Stimulated activated naive B cell treated with anti-CD40 and anti-IgM and Interleukin-4, amounts not matched to agents 10 μg/mL and 1 μg/mL and 100 μg/mL, for 72 hours (primary cell): ENCODE results near the gene C19orf81.

Experiments
- ATAC-seq, 2 donors: fragments of 150-1000 bp; cut with Tn5 transposase; replicated peaks; 2 replicates each; pipeline ENCODE4 v1.10.0; 2021; ENCODE audit warnings: moderate library complexity in 1 of 2
- DNase-seq: peaks from one replicate; pipeline ENCODE4 v3.0.0; 2021
- H3K27ac Mint-ChIP-seq: one replicate; pipeline ENCODE4 v1.8.0; 2022; ENCODE audit warnings: mild to moderate bottlenecking, mixed read lengths
- H3K27me3 Mint-ChIP-seq, 2 donors: one replicate each; pipeline ENCODE4 v1.8.0; 2022; ENCODE audit warnings: mixed read lengths in 2 of 2
- H3K36me3 Mint-ChIP-seq, 2 donors: one replicate each; pipeline ENCODE4 v1.8.0; 2022; ENCODE audit warnings: mixed read lengths in 2 of 2, mild to moderate bottlenecking in 1 of 2
- H3K4me1 Mint-ChIP-seq, 2 donors: one replicate each; pipeline ENCODE4 v1.8.0; 2022; ENCODE audit warnings: mixed read lengths in 2 of 2, mild to moderate bottlenecking in 1 of 2
- H3K4me3 Mint-ChIP-seq, 2 donors: one replicate each; pipeline ENCODE4 v1.8.0; 2022; ENCODE audit warnings: mild to moderate bottlenecking in 2 of 2, mixed read lengths in 2 of 2, moderate library complexity in 1 of 2
- H3K9me3 Mint-ChIP-seq, 2 donors: one replicate each; pipeline ENCODE4 v1.8.0; 2022; ENCODE audit warnings: mixed read lengths in 2 of 2, mild to moderate bottlenecking in 1 of 2

The C19orf81 gene

GRCh38 chr19:50695251-50696093 is 46.2 kb downstream of the C19orf81 start:
- H3K36me3 Mint-ChIP-seq, result no peaks in the 10 kb centered on the region
- H3K27ac Mint-ChIP-seq, result no peak overlapping the region
- ATAC-seq, result no peak
- peaks cover 5 to 11% of the 10 kb centered on the region in 2 donors for H3K4me1 Mint-ChIP-seq
- peaks cover 75 to 91% of the 10 kb centered on the region in 2 donors for H3K27me3 Mint-ChIP-seq
- no peak overlapping the region for H3K4me3 Mint-ChIP-seq
- no peaks in the 10 kb centered on the region for H3K9me3 Mint-ChIP-seq
- no peak for DNase-seq

GRCh38 chr19:50696094-50696483 is 46.8 kb downstream of the C19orf81 start:
- no peak for DNase-seq
- Mint-ChIP-seq H3K27me3 (peaks cover 69 to 89% of the 10 kb centered on the region in 2 donors), H3K4me3 (no peak overlapping the region), H3K9me3 (no peaks in the 10 kb centered on the region), H3K4me1 (peaks cover 5 to 11% of the 10 kb centered on the region in 2 donors), H3K27ac (no peak overlapping the region), H3K36me3 (no peaks in the 10 kb centered on the region)
- no peak for ATAC-seq

- no peak for ATAC-seq
These were observed 48.3 kb downstream of the C19orf81 start for GRCh38 chr19:50697414-50698124.

GRCh38 chr19:50701367-50701985 is 52.2 kb downstream of the C19orf81 start:
- no peak for ATAC-seq
- Mint-ChIP-seq H3K27me3 (peaks cover 58 to 83% of the 10 kb centered on the region in 2 donors), H3K36me3 (no peaks in the 10 kb centered on the region), H3K4me3 (no peak overlapping the region), H3K4me1 (peaks cover 3 to 5% of the 10 kb centered on the region in 2 donors), H3K27ac (no peak overlapping the region), H3K9me3 (peaks cover 0 to 2% of the 10 kb centered on the region in 2 donors)
- DNase-seq, result no peak

More at GRCh38 chr19:50697414-50698124, 48.3 kb downstream of the C19orf81 start:
- Mint-ChIP-seq H3K4me1 (peaks cover 5 to 11% of the 10 kb centered on the region in 2 donors), H3K27me3 (peaks cover 64 to 83% of the 10 kb centered on the region in 2 donors), H3K9me3 (no peaks in the 10 kb centered on the region), H3K4me3 (no peak overlapping the region), H3K27ac (no peak overlapping the region), H3K36me3 (no peaks in the 10 kb centered on the region)
- no peak for DNase-seq

- no peak for ATAC-seq
- H3K27me3 Mint-ChIP-seq, result peaks cover 52 to 80% of the 10 kb centered on the region in 2 donors
These were observed 53.1 kb downstream of the C19orf81 start for GRCh38 chr19:50702158-50702870.

GRCh38 chr19:50702871-50703829 is 53.9 kb downstream of the C19orf81 start:
- Mint-ChIP-seq H3K27ac (no peak overlapping the region), H3K4me3 (no peak overlapping the region), H3K9me3 (peaks cover 0 to 2% of the 10 kb centered on the region in 2 donors), H3K36me3 (no peaks in the 10 kb centered on the region), H3K27me3 (peaks cover 47 to 76% of the 10 kb centered on the region in 2 donors), H3K4me1 (peaks cover 3 to 5% of the 10 kb centered on the region in 2 donors)
- ATAC-seq, result no peak
- DNase-seq, result no peak

More at GRCh38 chr19:50702158-50702870, 53.1 kb downstream of the C19orf81 start:
- Mint-ChIP-seq H3K4me3 (no peak overlapping the region), H3K4me1 (peaks cover 3 to 5% of the 10 kb centered on the region in 2 donors), H3K9me3 (peaks cover 0 to 2% of the 10 kb centered on the region in 2 donors), H3K36me3 (no peaks in the 10 kb centered on the region), H3K27ac (no peak overlapping the region)
- no peak for DNase-seq

- Mint-ChIP-seq H3K4me1 (peaks cover 3 to 5% of the 10 kb centered on the region in 2 donors), H3K27me3 (peaks cover 41 to 66% of the 10 kb centered on the region in 2 donors), H3K9me3 (peaks cover 0 to 2% of the 10 kb centered on the region in 2 donors), H3K36me3 (no peaks in the 10 kb centered on the region), H3K4me3 (no peak overlapping the region), H3K27ac (no peak overlapping the region)
- DNase-seq (no peak), ATAC-seq (no peak)
These were observed 54.9 kb downstream of the C19orf81 start for GRCh38 chr19:50703915-50704796.

- no peak overlapping the region for H3K27ac Mint-ChIP-seq
- peaks cover 0 to 2% of the 10 kb centered on the region in 2 donors for H3K9me3 Mint-ChIP-seq
- no peak overlapping the region for H3K4me3 Mint-ChIP-seq
- ATAC-seq, result peak; percentile 93 to 97
- peak; percentile 61 for DNase-seq
- peaks cover 3 to 5% of the 10 kb centered on the region in 2 donors for H3K4me1 Mint-ChIP-seq
- peaks cover 28 to 52% of the 10 kb centered on the region in 2 donors for H3K27me3 Mint-ChIP-seq
- H3K36me3 Mint-ChIP-seq, result no peaks in the 10 kb centered on the region
These were observed 56.3 kb downstream of the C19orf81 start for GRCh38 chr19:50705422-50706019.

GRCh38 chr19:50706387-50706786 is 57.1 kb downstream of the C19orf81 start:
- no peak for ATAC-seq
- Mint-ChIP-seq H3K4me1 (peaks cover 3 to 5% of the 10 kb centered on the region in 2 donors), H3K9me3 (peaks cover 0 to 2% of the 10 kb centered on the region in 2 donors), H3K27ac (no peak overlapping the region), H3K27me3 (peaks cover 37 to 57% of the 10 kb centered on the region in 2 donors), H3K36me3 (no peaks in the 10 kb centered on the region), H3K4me3 (no peak overlapping the region)
- DNase-seq, result no peak

- Mint-ChIP-seq H3K4me1 (peaks cover 5 to 11% of the 10 kb centered on the region in 2 donors), H3K27me3 (peaks cover 44 to 50% of the 10 kb centered on the region in 2 donors), H3K9me3 (peaks cover 0 to 2% of the 10 kb centered on the region in 2 donors), H3K4me3 (no peak overlapping the region), H3K27ac (no peak overlapping the region), H3K36me3 (no peaks in the 10 kb centered on the region)
- DNase-seq, result no peak
- ATAC-seq, result no peak
These were observed 59.1 kb downstream of the C19orf81 start for GRCh38 chr19:50708179-50708879.
